OCI-LY7 (cell line): ENCODE measurements around the gene KDM3A. TPM values are rescaled to one million over a fixed set of nuclear protein-coding genes. Genes with fewer than 3 reads are reported as not detected.
A peak's percentile ranks its signal among the peaks of the same experiment; 100 is the strongest.

Experiments used
- BruUV-seq: library from RNA; stranded (reverse); fragments of 400-500 nt; replicated peaks from 2 replicates; lab custom pipeline; 2021; lab: Mats Ljungman, UMichigan
- CTCF ChIA-PET: fragments of 300-600 bp; sonication (Branson Sonifier 250); formaldehyde crosslinking; loops from one replicate; lab custom pipeline; 2022; ENCODE audit warnings: antibody characterized with exemption; ENCODE audit not compliant: unreplicated experiment; lab: Charles Lee
- POLR2A ChIA-PET: fragments of 300-600 bp; sonication (Branson Sonifier 250); formaldehyde crosslinking; loops from one replicate; lab custom pipeline; 2022; ENCODE audit warnings: antibody characterized with exemption; lab: Charles Lee
- DNase-seq: peaks from one replicate; pipeline ENCODE4 v3.0.0-alpha.2; 2015; ENCODE audit warnings: low spot score
- H2AFZ ChIP-seq: fragments of 200-600 bp; sonication (generic), shearing (Covaris generic); 2 replicates; pipeline ENCODE4 v1.6.1; 2014; ENCODE audit warnings: mild to moderate bottlenecking, antibody characterized with exemption, low read length, moderate library complexity
- H3K27ac ChIP-seq: fragments of 200-600 bp; sonication (generic); 2 replicates; pipeline ENCODE4 v1.5.1; 2014; ENCODE audit warnings: mixed run types, low read depth, mild to moderate bottlenecking, moderate library complexity, low read length, inconsistent platforms; ENCODE audit not compliant: poor library complexity, severe bottlenecking
- H3K36me3 ChIP-seq: fragments of 200-600 bp; sonication (generic); 2 replicates; pipeline ENCODE4 v1.6.1; 2014; ENCODE audit warnings: mild to moderate bottlenecking, antibody characterized with exemption, low read length, moderate library complexity, mixed read lengths; ENCODE audit not compliant: insufficient read depth
- H3K4me1 ChIP-seq: fragments of 200-600 bp; sonication (generic); 2 replicates; pipeline ENCODE4 v1.5.1; 2014; ENCODE audit warnings: mild to moderate bottlenecking, low read length; ENCODE audit not compliant: insufficient read depth, poor library complexity, severe bottlenecking
- H3K4me2 ChIP-seq: fragments of 200-600 bp; sonication (generic); 2 replicates; pipeline ENCODE4 v1.6.1; 2014; ENCODE audit warnings: mild to moderate bottlenecking, low read length
- H3K4me3 ChIP-seq: fragments of 200-600 bp; sonication (generic); 2 replicates; pipeline ENCODE4 v1.5.1; 2014; ENCODE audit warnings: mild to moderate bottlenecking, low read depth, low read length; ENCODE audit not compliant: poor library complexity, severe bottlenecking
- H3K79me2 ChIP-seq: fragments of 200-600 bp; sonication (generic); 2 replicates; pipeline ENCODE4 v1.6.1; 2016; ENCODE audit warnings: low read depth, mild to moderate bottlenecking, low read length, moderate library complexity, mixed read lengths; ENCODE audit not compliant: insufficient read depth
- H3K9me2 ChIP-seq: fragments of 200-600 bp; sonication (generic); 2 replicates; pipeline ENCODE4 v1.6.1; 2016; ENCODE audit warnings: mild to moderate bottlenecking, low read length, mixed read lengths; ENCODE audit not compliant: insufficient read depth
- H3K9me3 ChIP-seq: fragments of 200-600 bp; sonication (generic); 2 replicates; pipeline ENCODE4 v1.6.1; 2014; ENCODE audit warnings: mild to moderate bottlenecking, mixed run types, low read length, mixed read lengths
- H4K20me1 ChIP-seq: fragments of 200-600 bp; sonication (generic); 2 replicates; pipeline ENCODE4 v1.6.1; 2014; ENCODE audit warnings: mild to moderate bottlenecking, antibody characterized with exemption, low read length, moderate library complexity, mixed read lengths; ENCODE audit not compliant: insufficient read depth
- EZH2phosphoT487 ChIP-seq: fragments of 200-600 bp; sonication (generic); IDR thresholded peaks from 2 replicates; pipeline ENCODE4 v1.6.1; 2018; ENCODE audit warnings: low read depth, borderline replicate concordance, mild to moderate bottlenecking, mixed run types, antibody characterized with exemption, low read length, moderate library complexity, mixed read lengths
- intact Hi-C: fragments of 100-400 bp; cut with micrococcal nuclease; formaldehyde crosslinking; loops from one replicate; pipeline ENCODE4 v1.10.0; 2022; ENCODE audit not compliant: unreplicated experiment
- total RNA-seq, 2 experiments: library from RNA; depleted of rRNA in 1 of 2; stranded (reverse); fragments of >200 nt in 1 of 2; shearing (Covaris generic) in 1 of 2; gene quantifications; 2 replicates each; pipeline ENCODE4 v1.2.3, GENCODE V29; 2014 to 2022
- TF ChIP-seq, protein P1 (sequence below): fragments of 200-600 bp; sonication (generic); conservative IDR thresholded peaks from 2 replicates; pipeline ENCODE4 v1.5.1; 2014; ENCODE audit warnings: mild to moderate bottlenecking, antibody characterized with exemption, low read length, moderate library complexity, mixed read lengths

Gene KDM3A
- total RNA-seq, 2 experiments from 2014 or later = 14.5 to 55.7 TPM

DNA sequence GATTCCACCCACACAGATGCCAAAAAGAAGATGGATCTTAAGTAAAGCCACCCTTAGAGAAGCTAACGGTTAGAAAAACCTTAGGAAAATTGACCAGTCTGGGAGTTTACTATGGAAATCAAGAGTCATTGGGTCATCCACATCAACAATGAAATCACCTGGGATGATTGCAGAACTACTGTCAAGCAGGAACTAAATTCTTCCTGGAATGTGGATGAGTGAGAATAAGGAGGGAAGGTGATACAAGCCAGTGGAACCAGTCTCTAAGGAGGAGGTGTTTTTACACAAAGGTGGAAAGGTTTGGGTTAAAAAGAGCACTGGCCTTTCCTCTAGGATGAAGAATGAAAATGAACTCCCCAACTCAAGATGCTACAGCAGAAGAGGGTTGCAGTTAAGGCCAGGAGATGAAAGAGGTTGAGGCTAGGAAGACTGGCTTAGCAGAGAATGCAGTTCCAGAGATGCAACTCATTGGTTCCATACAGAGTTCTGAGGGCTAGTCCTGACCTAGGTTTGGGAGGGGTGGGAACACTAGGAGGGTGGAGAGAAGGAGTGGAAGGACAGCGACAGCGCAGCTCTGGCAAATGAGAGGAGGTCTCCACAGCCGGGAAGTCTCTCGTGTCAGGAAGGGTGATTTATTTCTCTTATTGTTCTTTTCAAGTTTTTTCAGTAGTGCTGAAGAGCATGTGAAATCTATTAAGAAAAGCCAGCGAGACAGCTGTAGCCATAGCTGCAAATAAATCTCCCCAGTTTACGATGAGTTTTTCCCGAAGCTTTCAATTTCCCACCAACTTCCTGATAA lies 27.7 kb upstream of the KDM3A start:
- no peaks in the 10 kb centered on the region for H4K20me1 ChIP-seq
- BruUV-seq = no TSS peak
- H3K9me3 ChIP-seq = no peaks in the 10 kb centered on the region
- H3K4me2 ChIP-seq = no peak overlapping the region
- TF ChIP-seq EZH2phosphoT487 = no peak
- TF ChIP-seq, protein P1, sequence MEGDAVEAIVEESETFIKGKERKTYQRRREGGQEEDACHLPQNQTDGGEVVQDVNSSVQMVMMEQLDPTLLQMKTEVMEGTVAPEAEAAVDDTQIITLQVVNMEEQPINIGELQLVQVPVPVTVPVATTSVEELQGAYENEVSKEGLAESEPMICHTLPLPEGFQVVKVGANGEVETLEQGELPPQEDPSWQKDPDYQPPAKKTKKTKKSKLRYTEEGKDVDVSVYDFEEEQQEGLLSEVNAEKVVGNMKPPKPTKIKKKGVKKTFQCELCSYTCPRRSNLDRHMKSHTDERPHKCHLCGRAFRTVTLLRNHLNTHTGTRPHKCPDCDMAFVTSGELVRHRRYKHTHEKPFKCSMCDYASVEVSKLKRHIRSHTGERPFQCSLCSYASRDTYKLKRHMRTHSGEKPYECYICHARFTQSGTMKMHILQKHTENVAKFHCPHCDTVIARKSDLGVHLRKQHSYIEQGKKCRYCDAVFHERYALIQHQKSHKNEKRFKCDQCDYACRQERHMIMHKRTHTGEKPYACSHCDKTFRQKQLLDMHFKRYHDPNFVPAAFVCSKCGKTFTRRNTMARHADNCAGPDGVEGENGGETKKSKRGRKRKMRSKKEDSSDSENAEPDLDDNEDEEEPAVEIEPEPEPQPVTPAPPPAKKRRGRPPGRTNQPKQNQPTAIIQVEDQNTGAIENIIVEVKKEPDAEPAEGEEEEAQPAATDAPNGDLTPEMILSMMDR = no peak
- POLR2A ChIA-PET = interaction anchor here (1.1 kb wide), 1 partner anchor 13 kb away, joined by 3 read pairs; no protein-coding TSS in a partner anchor
- H3K4me3 ChIP-seq = no peak overlapping the region
- no peaks in the 10 kb centered on the region for H3K4me1 ChIP-seq
- intact Hi-C loops = no loop called here
- H3K9me2 ChIP-seq = no peaks in the 10 kb centered on the region
- no peak overlapping the region for H3K27ac ChIP-seq
- no peaks in the 10 kb centered on the region for H3K79me2 ChIP-seq
- no peaks in the 10 kb centered on the region for H3K36me3 ChIP-seq
- no peak for DNase-seq
- CTCF ChIA-PET = no interaction called here
- 0 out of 2 replicates have a peak overlapping the region, but pooled peaks have one; percentile 1 for H2AFZ ChIP-seq

DNA sequence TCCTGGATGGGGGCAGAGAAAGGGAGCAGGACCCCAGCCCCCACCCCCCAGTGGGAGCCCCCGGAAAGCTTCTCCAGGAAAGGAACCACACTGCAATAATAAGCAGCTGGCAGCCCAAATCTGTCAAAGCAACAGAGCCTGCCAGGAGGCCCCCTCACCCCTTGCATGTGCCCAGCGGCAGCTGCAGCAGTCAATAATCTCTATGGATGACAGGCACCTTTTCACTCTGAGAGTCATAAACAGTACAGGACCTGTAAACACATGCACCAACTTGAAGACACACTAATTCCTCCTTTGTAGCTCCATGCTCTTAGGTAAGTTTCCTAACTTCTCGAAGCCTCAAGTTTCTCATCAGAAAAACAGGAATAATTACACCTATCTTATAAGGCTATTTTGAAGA lies 26.2 kb upstream of the KDM3A start:
- Histone ChIP-seq H3K27ac (no peak overlapping the region), H3K4me1 (no peaks in the 10 kb centered on the region), H4K20me1 (no peaks in the 10 kb centered on the region), H3K79me2 (no peaks in the 10 kb centered on the region), H3K4me3 (no peak overlapping the region), H2AFZ (no peak overlapping the region), H3K9me2 (no peaks in the 10 kb centered on the region), H3K4me2 (no peak overlapping the region), H3K9me3 (no peaks in the 10 kb centered on the region), H3K36me3 (no peaks in the 10 kb centered on the region)
- no TSS peak for BruUV-seq
- no peak for TF ChIP-seq EZH2phosphoT487
- TF ChIP-seq, protein P1 = no peak
- DNase-seq = no peak
- ChIA-PET POLR2A (interaction anchor here (0.7 kb wide), 1 partner anchor 177 kb away, joined by 3 read pairs; no protein-coding TSS in a partner anchor), CTCF (no interaction called here)
- intact Hi-C loops = no loop called here

DNA sequence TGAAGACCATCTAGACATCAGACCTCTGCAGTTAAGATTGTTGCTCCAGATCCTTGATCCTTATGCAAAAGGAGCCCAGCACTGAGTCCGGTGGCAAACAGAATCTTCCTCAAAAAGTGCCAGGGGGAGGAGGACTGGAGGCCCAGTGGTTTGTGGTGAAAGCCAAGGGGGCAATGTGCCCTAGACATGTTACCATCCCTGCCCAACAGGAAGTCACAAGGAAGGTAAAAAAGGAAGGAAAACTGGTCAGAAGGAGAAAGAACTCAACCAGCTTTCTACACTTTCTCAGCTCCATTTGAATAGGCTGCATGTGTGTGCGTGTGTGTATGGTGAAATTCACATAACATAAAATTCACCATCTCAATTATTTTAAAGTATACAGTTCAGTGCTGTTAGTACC lies 25.0 kb upstream of the KDM3A start:
- CTCF ChIA-PET = no interaction called here
- Histone ChIP-seq H2AFZ (no peak overlapping the region), H3K4me3 (no peak overlapping the region), H3K9me3 (no peaks in the 10 kb centered on the region), H3K27ac (no peak overlapping the region), H3K4me1 (no peaks in the 10 kb centered on the region), H3K9me2 (no peaks in the 10 kb centered on the region), H4K20me1 (no peaks in the 10 kb centered on the region), H3K79me2 (no peaks in the 10 kb centered on the region), H3K4me2 (no peak overlapping the region), H3K36me3 (no peaks in the 10 kb centered on the region)
- POLR2A ChIA-PET = no interaction called here
- no peak for DNase-seq
- intact Hi-C loops = no loop called here
- BruUV-seq = no TSS peak
- TF ChIP-seq, protein P1 = no peak
- no peak for TF ChIP-seq EZH2phosphoT487
